HG03575 (cell line): ENCODE measurements around the gene CFAP65.

Experiments
- ATAC-seq: cut with Tn5 transposase; IDR thresholded peaks from one replicate; pipeline ENCODE4 v1.9.1; 2021; ENCODE audit not compliant: unreplicated experiment, insufficient number of reproducible peaks, low FRiP score; ENCODE audit errors: extremely low read depth

CFAP65 gene, protein sequence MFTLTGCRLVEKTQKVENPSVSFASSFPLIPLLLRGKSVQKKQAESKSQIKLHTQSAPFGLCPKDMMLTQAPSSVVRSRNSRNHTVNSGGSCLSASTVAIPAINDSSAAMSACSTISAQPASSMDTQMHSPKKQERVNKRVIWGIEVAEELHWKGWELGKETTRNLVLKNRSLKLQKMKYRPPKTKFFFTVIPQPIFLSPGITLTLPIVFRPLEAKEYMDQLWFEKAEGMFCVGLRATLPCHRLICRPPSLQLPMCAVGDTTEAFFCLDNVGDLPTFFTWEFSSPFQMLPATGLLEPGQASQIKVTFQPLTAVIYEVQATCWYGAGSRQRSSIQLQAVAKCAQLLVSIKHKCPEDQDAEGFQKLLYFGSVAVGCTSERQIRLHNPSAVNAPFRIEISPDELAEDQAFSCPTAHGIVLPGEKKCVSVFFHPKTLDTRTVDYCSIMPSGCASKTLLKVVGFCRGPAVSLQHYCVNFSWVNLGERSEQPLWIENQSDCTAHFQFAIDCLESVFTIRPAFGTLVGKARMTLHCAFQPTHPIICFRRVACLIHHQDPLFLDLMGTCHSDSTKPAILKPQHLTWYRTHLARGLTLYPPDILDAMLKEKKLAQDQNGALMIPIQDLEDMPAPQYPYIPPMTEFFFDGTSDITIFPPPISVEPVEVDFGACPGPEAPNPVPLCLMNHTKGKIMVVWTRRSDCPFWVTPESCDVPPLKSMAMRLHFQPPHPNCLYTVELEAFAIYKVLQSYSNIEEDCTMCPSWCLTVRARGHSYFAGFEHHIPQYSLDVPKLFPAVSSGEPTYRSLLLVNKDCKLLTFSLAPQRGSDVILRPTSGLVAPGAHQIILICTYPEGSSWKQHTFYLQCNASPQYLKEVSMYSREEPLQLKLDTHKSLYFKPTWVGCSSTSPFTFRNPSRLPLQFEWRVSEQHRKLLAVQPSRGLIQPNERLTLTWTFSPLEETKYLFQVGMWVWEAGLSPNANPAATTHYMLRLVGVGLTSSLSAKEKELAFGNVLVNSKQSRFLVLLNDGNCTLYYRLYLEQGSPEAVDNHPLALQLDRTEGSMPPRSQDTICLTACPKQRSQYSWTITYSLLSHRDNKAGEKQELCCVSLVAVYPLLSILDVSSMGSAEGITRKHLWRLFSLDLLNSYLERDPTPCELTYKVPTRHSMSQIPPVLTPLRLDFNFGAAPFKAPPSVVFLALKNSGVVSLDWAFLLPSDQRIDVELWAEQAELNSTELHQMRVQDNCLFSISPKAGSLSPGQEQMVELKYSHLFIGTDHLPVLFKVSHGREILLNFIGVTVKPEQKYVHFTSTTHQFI (N-terminal part only)

DNA sequence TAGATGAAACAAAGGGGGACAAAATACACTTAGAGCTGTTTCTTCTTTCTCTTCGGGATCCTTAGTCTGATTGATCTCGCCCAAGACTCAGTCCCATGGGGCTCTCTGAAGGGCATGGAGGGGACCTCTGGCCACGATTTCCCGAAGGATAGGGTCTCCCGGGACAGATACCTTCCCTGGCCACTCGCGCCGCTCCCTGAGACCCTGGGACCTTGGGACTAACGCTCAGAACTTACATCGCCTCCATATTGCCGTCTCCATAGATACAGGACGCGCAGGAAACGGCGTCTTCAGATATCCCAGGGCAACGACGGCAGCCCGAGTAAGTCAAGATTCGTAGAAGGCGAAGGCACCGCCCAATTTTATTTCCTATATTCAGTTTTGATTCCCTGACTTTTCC lies at the start of gene CFAP65:
TSS of gene CFAP65 (minus strand) at position 265 of the 400 bp plus-strand sequence. CDS start 2,468 bp downstream, outside the sequence.
- no peak for ATAC-seq

DNA sequence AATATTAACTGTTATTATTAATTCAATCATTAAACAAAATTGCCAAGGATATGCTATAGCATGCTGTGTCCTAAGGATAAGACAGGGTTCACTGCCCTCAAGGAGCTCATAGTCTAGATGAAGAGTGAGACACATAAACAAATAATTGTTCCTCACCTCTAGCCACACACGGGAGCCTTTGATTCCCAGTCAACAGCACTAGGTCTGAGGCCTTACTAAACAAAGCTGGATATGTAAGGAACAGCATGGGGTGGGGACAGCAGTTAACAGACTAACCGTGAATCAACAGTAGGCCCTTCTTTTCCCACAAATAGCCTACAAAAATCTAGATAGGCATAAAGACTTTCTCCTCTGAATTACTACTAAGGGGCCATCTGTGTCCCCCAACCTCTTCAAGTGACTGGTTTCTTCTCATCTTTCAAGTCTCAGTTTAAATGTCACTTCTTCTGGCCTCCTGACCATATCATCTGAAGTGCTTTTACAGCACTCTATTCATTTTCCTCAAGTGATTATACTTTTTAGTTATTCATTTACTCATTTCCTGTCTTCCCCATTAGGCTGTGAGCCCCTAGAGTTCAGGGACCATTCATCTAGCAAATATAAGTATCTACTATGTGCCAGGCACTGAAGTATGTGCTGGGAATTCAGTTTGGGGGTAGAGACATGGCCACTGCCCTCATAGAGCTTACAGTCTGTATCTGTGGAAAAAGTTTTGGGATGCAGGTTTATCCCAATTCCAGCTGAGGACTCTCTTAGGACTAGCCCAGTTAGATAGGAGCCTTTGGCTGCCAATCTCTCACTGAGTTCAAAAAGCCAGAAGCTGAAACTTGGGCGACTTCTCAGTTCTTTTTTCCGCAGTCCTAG lies 49.4 kb upstream of the CFAP65 start:
- ATAC-seq = no peak

- ATAC-seq = no peak
Observed at GRCh38 chr2:219089330-219089729, 48.0 kb upstream of the CFAP65 start.

DNA sequence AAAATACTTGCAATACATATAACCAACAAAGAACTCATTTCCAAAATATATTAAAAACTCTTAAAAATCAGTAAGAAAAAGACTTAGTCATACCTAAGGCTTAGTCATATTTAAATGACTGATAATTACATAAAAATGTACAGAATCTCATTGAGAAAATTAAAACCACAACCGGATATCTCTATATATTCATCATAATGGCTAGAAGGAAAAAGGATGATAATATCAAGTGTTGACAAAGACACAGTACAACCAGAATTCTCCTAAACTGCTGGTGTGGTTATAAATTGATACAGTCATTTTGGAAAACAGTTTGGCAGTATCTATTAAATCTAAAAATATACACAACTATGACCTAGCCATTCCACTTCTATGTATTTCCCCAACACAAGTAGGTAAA lies 46.5 kb upstream of the CFAP65 start:
- ATAC-seq = no peak

GRCh38 chr2:219087361-219087760 lies 46.0 kb upstream of the CFAP65 start:
- no peak for ATAC-seq

DNA sequence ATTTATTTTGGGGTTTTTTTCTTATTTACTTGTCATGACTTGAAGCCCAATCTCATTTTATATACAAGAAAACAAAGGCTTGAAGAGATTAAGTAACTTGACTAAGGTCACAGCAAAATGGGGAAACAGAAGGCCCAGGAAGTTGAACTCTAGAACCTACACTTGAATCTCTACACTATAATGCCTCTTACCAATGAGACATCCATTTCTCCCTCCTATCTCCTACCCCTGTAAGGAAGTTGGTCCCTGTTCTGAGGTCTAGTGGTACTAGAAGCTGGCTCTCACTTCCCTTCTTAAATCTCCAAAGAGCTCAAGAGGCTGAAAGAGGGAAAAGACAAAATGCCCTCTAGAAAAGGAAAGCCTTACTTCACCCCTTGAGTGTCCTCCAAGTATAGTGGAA lies 44.9 kb upstream of the CFAP65 start:
- ATAC-seq = no peak

GRCh38 chr2:219084791-219085190 lies 43.5 kb upstream of the CFAP65 start:
- no peak for ATAC-seq

- no peak for ATAC-seq
Observed at GRCh38 chr2:219082332-219082958, 41.1 kb upstream of the CFAP65 start.

- ATAC-seq = no peak
Observed at GRCh38 chr2:219081701-219082331, 40.5 kb upstream of the CFAP65 start.

- ATAC-seq = no peak
Observed at GRCh38 chr2:219081096-219081495, 39.8 kb upstream of the CFAP65 start.

GRCh38 chr2:219079417-219079816 lies 38.1 kb upstream of the CFAP65 start:
- no peak for ATAC-seq

GRCh38 chr2:219078951-219079350 lies 37.6 kb upstream of the CFAP65 start:
- no peak for ATAC-seq

DNA sequence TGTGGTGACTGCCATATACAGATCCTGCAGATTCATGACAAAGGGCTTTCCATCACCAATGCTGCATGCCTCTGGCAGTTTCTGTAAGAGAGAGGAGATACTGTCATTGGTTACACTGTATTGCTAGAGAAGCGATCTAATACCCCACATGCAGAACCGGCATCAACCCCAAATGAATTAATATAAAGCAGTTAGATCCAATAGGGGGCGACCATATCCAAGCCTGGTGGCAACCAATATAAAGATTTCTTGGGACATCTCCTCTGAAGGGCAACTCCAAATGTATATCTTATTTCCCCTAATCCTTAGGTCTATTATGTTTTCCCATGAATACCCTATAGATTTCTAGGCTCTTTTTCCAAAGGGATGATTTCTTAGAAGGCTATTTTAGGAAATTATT lies 36.8 kb upstream of the CFAP65 start:
- no peak for ATAC-seq

GRCh38 chr2:219076253-219076652 lies 34.9 kb upstream of the CFAP65 start:
- no peak for ATAC-seq

DNA sequence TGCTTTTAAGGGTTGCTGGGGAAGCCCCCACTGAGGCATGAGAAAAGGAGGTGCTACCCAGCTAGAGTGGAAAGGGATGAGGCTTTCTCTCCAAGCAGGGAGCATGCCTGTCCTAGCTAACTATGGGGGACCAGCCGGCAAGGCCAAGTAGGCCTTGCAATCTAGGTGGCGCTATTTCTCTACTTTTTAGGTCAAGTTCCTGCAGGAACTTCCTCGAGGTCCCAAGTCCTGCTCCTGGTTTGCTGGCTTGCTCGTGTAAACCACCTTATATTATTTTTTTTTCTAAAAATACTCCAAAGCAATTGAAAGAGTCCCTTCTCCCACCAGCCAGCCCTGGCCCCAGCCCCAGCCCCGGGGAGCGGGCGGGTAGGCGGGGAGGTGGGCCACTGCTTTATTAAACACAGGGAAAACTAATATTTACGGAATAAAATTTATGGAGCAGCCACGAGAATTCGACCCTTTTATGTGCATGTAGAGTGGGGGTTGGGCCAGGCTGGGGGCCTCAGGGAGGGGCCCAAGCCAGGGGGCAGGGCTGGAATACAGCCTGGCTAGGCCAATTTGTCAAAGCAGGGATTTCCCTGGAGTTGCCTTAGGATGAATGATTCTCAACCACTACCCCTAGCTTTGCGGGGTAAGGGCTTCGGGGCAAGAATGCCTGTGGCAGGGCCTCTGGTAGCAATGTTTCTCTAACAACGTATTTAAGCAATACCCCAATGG lies 32.3 kb upstream of the CFAP65 start:
- ATAC-seq = no peak

DNA sequence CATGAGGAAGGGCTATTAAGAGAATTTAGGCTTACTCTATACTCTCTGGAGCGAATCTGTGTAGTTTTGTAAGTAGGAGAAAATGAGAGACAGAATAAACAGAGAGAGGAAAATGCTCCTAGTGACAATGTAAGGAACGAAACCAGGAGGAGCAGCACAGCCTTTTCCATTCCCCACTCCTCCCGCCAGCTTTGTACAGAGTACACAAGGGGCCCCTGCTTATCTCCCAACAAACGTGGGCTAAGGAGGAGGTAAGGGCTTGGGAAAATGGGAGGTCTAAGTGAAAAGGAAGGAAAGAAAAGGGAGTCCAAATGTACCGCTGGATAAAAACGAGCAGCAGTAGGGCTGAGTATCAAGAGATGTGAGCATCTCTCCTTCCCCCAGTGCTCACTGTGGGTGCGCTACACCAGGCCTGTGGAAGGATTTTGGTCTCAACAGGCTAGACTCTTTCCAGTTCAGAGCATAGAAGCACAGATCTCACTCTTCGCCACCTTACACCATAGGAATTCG lies 31.5 kb upstream of the CFAP65 start:
- ATAC-seq = no peak
